Esophagus mucosa (tissue), 1 donor: ENCODE measurements around the gene HMGN5. TPM values are rescaled to one million over a fixed set of nuclear protein-coding genes. Genes with fewer than 3 reads are reported as not detected.

ENCODE experiments used
- ATAC-seq: fragments of 200-7000 bp; cut with Tn5 transposase; one replicate; pipeline ENCODE4 v1.9.1; 2020
- total RNA-seq: library from RNA; stranded (reverse); gene quantifications from one replicate; pipeline ENCODE4 v1.2.4, GENCODE V29; 2023
- donor health status: DM: yes; HTN: yes; CAD: no.

The HMGN5 gene
- total RNA-seq, 1 donor from 2014 or later = 3.7 TPM

GRCh38 chrX:81114757-81115156, 87.0 kb downstream of the HMGN5 start:
- no peak for ATAC-seq

DNA sequence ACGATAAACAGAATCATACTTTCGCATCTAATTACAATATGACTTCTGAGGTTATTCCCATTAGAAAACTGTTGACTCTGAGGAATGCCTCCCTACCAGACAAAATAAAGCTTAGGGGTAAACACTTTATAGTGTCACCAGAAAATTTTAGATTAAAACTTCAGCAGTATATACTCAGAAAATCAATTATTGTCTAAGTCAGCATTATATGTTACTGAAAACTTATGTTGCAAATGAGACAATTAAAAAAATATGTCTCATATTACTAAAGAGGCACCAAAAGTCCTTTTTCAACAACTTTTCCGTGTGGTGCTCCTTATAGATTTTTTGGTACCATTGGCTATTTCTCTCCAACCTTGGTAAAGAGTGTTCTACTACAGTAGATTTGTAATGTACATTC, 91.4 kb downstream of the HMGN5 start:
- no peak for ATAC-seq

DNA sequence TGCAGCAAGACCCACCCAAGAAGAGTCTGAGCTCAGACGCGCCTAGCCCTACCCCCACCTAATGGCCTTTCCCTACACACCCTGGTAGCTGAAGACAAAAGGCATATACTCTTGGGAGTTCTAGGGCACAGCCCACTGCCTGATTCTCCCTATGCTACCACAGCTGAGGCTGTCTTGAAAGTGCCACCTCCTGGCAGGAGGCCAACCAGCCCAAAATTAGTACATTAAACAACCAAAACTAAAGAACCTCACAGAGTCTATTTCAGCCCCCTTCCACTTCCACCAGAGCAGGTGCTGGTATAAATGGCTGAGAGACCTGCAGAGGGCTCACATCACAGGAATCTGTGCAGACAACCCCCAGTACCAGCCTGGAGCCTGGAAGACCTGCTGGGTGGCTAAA, 119.1 kb downstream of the HMGN5 start:
- no peak for ATAC-seq

Other genes starting within 250 kb of the HMGN5 start
- 37.8 TPM for gene SH3BGRL, start 189 bp upstream of the HMGN5 start, total RNA-seq